Uterine smooth muscle cell (primary cell): ENCODE measurements around the gene NIFK. TPM values are rescaled to one million over a fixed set of nuclear protein-coding genes. Genes with fewer than 3 reads are reported as not detected.

Experiments
- total RNA-seq: library from RNA; depleted of rRNA; stranded (reverse); fragments of >200 nt; gene quantifications from 2 replicates; pipeline ENCODE4 v1.2.3, GENCODE V29; 2014

NIFK gene
- total RNA-seq, result 41.6 and 43.6 TPM in 2 replicates

GRCh38 chr2:121736462-121737336 is at the start of gene NIFK:
Gene NIFK, minus strand, starts transcription at chr2:121736875. Its CDS starts 25 bp downstream, at chr2:121736850.

GRCh38 chr2:121755237-121756111 is 18.8 kb upstream of the NIFK start, which contains the start of gene TSN:
Gene TSN, plus strand, starts transcription at chr2:121755651. Its CDS starts 129 bp downstream, at chr2:121755780.

Other genes starting within 250 kb of the NIFK start
- gene RNU4ATAC, start 206.0 kb downstream of the NIFK start, total RNA-seq, result under 0.01 TPM in 1 of 2 replicates, not detected in the other
- gene CLASP1, start 87.4 kb downstream of the NIFK start, total RNA-seq, result 36.2 and 39.6 TPM in 2 replicates
- gene TSN, start 18.8 kb upstream of the NIFK start, total RNA-seq, result 51.1 and 60.4 TPM in 2 replicates